ENCODE results near the gene BOC.
"Not testable (repeated sequence)": the region's sequence is repeated elsewhere in the genome, so short reads cannot be mapped to it uniquely, and the experiment has no call there.

BOC gene, protein sequence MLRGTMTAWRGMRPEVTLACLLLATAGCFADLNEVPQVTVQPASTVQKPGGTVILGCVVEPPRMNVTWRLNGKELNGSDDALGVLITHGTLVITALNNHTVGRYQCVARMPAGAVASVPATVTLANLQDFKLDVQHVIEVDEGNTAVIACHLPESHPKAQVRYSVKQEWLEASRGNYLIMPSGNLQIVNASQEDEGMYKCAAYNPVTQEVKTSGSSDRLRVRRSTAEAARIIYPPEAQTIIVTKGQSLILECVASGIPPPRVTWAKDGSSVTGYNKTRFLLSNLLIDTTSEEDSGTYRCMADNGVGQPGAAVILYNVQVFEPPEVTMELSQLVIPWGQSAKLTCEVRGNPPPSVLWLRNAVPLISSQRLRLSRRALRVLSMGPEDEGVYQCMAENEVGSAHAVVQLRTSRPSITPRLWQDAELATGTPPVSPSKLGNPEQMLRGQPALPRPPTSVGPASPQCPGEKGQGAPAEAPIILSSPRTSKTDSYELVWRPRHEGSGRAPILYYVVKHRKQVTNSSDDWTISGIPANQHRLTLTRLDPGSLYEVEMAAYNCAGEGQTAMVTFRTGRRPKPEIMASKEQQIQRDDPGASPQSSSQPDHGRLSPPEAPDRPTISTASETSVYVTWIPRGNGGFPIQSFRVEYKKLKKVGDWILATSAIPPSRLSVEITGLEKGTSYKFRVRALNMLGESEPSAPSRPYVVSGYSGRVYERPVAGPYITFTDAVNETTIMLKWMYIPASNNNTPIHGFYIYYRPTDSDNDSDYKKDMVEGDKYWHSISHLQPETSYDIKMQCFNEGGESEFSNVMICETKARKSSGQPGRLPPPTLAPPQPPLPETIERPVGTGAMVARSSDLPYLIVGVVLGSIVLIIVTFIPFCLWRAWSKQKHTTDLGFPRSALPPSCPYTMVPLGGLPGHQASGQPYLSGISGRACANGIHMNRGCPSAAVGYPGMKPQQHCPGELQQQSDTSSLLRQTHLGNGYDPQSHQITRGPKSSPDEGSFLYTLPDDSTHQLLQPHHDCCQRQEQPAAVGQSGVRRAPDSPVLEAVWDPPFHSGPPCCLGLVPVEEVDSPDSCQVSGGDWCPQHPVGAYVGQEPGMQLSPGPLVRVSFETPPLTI

DNA sequence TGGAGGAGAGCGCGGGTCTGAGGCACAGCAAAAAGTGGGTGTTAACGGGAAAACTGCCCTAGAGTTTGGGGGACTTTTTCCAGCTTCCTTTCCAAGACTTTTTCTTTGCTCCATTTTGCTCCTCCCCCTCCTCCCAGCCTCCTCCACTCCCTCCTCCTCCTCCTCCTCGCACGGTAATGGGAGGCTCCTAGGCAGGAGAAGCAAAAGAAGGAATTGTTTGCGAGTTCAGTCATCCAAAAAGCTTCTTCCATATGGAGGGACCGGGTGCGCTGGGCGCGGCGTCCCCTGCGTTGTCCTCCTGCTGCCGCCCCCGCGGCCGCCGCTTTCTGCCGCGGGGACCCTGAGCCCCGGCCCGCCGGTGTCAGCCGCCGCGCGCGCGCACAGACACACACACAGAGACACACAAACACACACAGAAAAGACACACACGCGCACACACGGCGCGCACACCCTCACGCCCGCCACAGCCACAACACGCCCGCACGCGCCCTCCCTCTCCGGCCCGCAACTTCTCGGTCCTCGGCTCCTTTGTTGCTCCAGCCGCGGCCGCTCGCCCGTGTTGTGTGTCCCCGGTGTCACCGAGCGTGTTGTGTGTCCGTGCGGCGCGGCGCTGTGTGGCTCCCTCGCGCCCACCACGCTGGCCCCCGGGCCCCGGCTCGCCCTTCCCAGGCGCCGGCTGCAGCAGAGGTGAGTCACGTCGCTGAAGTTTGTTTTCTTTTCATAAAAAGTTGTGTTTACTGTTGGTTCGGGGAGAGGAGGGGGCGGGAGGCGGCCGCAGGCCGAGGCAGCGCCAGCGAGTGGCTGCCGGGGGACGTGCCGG is at the start of gene BOC:
BOC (plus strand) TSS at position 228 of the 820 bp plus-strand sequence. CDS start 38,246 bp downstream, outside the sequence.
- peak; percentile 84 for DNase-seq

DNA sequence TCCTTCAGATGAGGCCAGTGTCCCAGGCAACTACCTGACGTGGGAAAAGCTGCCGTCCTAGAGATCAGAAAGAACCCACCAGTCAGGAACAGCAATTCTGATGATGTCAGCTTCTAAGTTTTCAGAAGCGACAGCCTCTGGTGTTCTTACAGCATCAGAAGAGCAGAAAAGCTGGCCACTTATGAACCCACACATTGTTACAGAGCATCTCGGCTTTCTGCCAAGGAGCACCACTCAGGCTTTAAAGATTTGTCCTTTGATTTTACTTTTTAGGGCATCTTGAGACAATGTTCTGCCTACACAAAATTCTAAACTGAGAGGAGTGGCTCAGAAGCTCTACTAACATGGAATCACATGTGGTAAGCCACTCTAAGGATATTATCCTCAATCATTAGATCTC is 49.7 kb upstream of the BOC start:
- DNase-seq, result no peak

DNA sequence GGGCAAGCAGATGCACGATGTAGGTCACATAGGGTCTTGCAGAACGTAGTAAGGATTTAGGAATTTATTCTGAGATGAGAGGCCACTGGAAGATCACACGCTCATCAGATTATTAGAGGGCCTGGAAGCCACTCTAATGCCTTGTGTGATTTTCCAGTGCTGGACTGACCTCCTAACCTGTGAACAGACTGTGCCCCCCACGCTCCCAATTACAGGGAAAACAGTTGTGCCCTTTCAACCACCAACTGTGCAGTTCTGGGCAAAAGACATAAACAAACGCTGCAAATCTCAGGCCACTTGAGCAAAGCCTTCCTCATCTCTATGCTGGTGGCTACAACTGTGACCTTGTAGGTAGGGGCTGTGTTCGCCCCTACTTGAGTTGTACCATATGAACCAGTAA is 48.2 kb upstream of the BOC start:
- DNase-seq, result no peak

DNA sequence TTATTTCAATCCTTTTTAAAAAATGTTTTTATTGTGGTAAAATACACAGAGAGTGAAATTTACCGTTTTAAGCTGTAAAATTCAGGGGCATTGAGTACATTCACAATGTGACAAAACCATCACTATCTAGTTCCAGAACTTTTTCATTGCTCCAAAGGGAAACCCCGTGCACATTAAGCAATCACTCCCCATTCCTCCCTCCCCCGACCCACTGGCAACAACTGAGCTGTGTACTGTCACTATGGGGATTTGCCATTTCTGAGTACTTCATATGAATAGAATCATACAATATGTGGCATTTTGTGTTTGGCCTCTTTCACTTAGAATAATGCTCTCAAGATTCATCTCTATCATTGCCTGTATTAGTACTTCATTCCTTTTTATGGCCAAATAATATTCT is 45.5 kb upstream of the BOC start:
- DNase-seq, result no peak

DNA sequence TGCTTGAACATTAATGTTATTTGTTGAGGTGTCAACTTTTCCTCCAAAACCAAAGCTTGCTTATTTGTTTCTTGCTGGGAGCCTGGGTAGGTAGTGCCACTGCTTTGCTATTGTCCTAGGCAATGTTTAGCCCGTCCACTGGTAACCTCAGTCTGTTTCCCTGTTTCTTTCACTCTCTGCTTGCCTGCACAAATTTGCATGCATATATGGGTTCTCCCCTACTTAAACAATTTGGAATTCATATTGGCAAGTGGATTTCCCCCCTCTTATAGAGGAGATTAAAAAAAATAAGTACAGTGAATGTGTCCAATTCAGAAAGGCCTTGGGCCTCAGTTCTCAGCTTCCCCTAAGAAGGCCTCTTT is 45.0 kb upstream of the BOC start:
- no peak for DNase-seq

DNA sequence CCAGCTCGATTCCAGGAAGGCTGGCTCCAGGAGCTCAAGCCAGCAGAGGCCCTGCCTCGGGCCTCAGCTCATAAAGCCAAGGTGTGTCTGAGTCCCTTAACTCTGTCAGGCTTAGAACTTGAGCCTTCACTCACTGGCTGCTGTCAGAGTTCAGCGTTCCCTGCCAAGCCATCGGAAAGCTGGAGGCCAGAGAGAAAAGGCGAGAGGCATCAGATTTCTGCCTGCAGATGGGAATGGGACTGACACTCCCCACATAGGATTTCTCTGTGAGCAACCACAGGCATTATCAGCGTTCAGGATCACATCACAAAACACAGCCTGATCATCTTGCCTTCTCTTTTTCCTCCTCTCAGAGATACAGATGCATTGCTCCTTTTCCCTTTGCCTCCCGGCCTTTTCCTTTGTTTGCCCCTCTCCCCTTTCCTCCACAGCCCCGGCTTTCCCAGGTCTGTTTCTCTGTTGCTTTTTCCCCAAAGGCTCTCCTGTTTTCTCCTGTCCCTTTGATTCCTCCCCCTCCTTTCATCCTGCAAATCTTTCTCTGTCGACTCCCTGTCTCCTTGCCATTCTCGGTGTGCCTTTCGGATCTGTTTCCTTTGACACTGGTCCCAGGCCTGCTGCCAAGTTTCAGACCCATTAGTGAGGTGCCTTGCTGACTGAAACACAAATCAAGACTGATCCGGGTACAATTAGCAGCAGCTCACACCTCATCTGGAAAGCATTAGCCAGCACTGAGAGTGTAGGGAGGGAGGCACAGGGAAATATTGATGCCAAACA is 44.5 kb upstream of the BOC start:
- peak; percentile 95 for DNase-seq

DNA sequence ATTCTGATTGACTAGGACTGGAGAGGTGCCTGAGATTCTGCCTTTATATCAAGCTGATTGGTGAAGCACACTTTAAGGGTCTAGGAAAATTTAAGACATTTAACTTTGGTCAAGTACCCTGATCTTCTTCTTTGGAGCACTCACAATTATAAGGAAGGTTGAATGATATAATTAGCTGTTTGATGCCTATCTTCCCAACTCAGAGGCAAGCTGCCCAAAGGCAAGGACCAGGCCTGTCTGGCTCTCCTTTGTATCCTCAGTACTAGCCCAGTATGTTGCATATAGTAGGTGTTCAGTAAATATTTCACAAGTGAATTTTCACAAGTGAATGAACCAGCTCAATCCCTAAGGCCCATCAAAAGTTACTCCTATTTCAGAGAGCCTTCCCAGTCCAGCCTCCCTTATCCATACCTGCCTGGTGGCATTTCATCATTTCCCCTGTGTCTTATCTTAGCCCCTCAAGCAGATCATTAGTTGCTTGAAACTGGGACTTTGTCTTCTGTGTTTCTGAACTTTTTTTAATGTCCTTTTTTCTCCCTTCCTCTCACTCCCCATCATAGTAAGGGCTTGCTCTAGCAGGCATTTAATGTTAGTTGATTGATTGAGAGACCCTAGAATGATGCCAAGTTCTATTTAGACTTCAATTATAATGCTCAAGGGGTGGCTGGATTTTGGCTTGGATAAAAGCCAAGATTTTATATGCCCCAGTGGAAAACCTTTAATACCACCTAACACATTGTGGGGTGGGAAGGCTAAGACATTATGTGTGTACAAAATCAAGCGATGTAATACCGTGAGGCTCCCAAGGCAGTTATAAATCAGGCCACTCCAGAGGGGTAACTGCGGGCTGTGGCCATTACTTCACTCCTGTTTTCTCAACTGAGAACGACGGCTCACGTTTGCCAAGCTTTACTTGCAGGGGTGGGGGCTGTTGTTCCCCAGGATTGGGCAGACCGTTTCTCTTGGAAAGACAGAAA is 43.2 kb upstream of the BOC start:
- no peak for DNase-seq

DNA sequence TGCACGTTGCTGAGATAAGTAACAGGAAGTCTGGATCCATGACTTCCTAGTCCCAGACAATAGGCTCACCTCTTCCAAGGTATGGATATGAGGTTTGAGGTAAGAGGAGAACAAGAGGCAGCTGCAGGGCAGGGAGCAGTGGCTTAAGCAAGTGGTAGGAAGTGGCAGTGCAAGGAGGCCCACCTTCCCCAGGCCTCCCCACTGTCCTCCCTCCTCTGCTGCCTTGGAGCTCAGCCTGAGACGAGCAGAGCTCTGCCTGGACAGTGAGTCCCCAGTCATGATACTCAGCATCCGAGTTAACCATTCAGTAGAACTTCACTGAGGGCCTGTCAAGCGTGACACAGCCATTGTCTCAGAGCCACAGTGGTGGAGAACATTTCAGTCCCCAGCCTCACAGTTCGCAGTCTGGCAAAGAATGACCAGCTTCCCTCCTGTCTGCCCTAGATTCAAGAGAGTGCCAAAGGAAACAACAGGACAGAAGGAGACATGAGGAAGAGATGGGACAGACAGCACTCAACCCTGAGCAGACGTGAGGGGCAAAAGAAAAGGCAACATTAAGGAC is 41.4 kb upstream of the BOC start:
- no peak for DNase-seq

DNA sequence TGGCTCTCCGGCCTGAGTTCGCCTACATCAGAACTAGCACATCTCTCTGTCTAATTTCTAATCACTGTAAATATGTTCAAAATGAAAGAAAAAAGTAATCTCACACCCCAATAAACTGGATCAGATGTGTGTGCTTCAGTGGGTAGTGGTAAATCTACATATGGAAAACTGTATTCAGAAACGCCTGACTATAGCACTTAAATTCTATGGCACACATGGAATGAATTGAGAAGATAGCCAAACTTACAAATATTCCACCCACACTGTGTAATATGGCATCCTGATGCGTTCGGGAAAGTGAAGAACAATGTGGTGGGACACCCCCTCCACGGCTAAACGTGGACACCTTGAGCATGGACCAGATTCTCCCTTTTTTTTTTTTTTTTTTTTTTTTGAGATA is 40.6 kb upstream of the BOC start:
- no peak for DNase-seq

DNA sequence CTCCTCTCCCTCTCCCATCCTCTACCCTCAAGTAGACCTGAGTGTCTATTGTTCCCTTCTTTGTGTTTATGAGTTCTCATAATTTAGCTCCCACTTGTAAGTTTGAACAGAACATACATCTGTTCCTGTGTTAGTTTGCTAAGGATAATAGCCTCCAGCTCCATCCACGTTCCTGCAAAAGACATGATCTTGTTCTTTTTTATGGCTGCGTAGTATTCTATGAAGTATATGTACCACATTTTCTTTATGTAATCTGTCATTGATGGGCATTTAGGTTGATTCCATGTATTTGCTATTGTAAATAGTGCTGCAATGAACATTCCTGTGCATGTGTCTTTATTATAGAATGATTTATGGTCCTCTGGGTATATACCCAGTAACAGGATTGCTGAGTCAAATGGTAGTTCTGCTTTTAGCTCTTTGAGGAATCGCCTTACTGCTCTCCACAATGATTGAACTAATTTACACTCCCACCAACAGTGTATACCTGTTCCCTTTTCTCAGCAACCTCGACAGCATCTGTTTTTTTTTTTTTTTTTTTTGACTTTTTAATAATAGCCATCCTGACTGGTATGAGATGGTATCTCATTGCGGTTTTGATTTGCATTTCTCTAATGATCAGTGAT is 39.6 kb upstream of the BOC start:
- DNase-seq, result not testable (repeated sequence)

DNA sequence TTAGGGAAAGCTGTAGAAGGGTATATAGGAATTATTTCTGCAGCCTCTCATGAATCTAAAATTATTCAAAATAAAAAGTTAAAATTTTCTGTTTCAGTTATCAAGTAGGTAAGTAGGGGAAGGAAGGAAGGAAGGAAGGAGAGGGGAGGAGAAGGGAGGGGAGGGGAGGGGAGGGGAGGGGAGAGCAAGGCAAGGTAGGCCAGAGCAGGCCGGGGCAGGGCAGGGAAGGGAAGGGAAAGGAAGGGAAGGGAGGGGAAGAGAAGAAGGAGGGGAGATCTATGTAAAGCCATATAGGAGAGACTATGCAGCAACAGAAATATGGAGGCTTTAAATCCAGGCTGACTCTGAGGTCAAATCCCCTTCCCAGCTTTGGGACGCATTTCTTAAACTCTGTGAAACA is 38.3 kb upstream of the BOC start:
- DNase-seq, result no peak

DNA sequence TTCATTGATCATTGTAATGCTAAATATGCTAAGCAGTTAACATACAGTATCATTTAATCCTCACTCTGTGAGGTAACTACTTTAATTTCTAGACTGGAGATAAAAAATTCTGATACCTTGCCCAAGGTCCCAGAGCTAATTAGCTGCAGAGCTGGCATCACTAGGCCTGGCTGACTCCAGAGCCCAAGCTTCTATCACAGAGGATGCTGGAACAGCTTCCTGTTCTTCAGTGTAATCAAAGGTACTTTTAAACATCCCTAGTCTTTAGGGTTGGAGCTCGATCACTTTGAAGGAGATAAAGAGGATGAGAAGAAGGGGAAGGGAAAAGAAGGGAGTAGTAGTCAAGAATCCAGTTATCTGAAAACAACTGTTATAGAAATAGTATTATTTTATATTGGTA is 37.1 kb upstream of the BOC start:
- no peak for DNase-seq

DNA sequence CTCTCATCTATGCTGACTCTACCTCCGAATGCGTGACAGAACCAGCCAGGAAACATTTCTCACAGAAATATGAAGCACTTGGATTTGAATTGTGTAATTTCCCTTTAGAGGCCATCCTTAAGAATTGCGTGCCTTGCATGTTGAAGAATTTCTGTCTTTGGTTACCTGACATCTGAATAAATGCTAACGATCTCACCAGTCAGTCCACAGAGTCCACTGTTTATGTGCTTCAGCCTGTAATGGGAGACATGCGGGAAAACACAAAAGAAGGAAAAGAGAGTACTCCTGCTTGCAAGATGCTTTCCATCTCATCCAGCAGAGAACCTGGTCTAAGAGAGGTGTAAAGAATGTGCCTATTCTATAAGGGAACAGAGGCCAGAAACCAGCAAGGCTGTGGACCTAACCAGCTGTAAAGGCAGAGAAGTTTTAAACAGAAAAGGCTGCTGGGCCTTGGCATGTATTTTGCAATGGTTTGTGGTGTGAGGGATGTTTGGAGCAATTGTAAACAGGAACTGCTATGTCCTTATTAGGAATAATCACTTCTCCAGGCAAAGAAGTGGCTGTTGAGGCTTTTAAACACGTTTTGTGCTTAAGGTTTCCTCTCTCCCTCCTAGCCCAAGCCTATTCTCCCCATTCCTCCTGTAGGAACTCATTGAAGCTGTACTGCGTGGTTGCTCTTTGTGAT is 36.4 kb upstream of the BOC start:
- DNase-seq, result no peak

DNA sequence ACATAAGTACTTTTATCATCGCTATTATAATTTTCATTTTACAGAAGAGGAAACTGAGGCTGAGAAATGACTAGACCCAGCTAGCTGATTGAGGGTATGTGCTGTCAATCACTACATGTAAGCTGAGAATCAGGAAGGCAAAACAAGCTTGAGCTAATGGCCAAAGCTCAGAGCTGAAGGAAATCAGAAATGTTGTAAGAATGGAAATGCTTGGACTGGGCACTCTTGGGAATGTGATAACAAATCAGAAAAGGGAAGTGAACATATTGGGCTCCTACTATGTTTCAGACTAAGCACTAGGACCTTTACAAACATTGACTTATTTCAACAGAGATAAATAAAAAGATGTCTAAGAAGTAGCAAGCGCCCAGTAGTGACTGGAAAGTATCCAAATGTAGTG is 33.8 kb upstream of the BOC start:
- DNase-seq, result no peak

DNA sequence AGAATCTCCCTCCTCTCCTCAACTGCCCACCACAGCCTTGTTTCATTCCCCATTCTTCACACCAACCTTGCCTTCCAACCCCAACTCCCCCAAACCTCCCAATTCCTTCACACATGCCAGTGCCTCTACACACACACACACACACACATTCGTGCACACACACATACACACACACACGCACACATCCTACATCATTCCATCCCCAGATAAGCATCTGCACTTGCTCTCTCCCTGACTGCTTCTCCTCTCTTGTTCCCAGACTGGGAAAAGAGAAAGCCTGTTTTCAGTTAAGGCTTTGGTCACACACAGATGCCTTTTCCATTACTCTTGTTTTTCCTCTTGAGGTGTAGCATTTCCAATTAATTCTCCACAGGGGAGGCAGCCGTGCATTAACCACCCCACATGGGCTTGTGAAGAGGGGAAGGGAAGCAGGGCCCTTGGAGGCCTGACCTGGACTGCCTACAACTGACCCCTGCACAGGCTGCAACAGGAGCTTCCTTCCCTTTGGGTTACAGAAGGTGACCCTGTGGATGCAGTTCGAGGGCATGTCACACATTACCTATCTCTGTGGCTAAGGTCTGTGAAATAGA is 32.0 kb upstream of the BOC start:
- no peak for DNase-seq

DNA sequence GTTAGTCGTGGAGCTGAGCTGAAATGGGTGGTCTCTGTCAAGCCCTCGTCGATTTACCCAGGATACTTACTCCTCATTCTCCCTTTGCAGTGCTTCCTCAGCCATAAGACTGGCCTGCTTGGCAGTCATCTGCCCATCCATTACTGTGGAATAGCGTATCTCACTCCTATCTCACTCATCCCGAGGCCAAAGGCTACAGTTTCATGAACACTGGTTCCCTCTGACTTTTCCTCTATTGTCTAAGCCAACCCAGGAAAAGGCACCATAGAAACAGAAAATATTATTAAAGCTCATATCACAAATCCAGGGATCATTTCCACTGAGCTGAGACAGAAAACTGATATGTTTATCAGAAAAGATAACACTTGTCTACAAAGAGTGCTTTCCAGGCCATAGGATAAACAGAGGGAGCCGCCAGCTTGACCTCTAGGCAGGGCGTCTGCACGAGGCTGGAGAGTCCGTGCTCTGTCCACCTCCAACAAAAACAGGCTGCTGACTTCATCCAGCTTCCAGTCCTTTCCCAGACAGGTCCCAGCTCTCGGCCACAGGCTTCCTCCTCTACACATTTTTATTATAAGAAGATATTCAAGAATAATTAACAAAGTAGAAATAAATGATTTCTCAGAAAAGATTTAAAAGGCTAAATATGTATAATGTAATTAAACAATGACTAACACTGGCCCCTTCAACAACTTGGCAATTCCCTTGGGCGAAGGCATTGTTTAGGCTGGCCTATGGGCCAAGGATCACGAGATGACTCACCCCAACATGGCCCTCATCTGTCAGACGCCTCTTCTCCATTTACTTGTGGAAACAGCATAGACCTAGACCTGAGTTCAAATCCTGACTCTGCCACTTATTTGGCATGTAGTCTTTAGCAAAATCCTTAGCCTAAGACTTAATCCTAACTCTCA is 27.4 kb upstream of the BOC start:
- no peak for DNase-seq

DNA sequence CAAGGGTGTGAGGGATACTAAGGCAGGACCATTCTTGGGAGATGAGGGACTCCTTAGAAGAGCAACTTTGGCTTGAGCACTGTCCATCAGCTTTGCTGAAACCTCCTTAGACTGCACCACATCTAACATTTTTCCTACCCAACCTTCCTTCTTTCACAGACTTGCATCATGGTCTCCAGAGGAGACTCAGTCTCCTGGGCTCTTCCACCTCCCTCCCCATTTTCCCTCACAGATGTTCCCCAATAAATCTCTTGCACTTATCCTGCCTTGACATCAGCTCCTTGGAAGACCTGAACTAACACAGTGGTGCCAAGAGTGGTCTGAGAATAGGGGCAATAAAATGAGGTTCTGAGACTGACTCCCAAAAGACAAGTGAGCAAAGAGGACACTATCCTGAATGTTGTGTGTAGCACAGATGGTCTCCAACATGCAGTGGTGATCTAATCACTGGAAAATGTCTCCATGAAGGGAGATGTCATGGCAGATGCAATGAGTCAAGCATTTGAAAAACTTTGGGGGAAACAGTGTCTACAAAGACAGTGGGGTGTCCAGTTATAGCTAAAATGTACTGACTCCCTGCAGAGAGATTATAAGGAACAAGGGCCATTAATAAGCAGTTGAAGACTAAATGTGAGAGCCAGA is 26.0 kb upstream of the BOC start:
- DNase-seq, result no peak

Data from islet precursor cell (in vitro differentiated cells).